Right renal cortex interstitium (tissue), 3 donors: ENCODE measurements around the gene PBXIP1. TPM values are rescaled to one million over a fixed set of nuclear protein-coding genes. Genes with fewer than 3 reads are reported as not detected.

Experiments used
- DNase-seq, 3 donors: peaks; one replicate each; pipeline ENCODE4 v3.0.0-alpha.2; 2013; ENCODE audit warnings: low read depth in 3 of 3, low spot score in 2 of 3
- polyA plus RNA-seq, 3 donors: library from polyadenylated mRNA; unstranded; fragments of 120-200 nt; gene quantifications; one replicate each; pipeline ENCODE4 v1.2.1, GENCODE V29; 2013; ENCODE audit not compliant: insufficient read length in 3 of 3

Gene PBXIP1
- polyA plus RNA-seq, 3 donors = 67.1 to 71.0 (median 67.8) TPM

DNA sequence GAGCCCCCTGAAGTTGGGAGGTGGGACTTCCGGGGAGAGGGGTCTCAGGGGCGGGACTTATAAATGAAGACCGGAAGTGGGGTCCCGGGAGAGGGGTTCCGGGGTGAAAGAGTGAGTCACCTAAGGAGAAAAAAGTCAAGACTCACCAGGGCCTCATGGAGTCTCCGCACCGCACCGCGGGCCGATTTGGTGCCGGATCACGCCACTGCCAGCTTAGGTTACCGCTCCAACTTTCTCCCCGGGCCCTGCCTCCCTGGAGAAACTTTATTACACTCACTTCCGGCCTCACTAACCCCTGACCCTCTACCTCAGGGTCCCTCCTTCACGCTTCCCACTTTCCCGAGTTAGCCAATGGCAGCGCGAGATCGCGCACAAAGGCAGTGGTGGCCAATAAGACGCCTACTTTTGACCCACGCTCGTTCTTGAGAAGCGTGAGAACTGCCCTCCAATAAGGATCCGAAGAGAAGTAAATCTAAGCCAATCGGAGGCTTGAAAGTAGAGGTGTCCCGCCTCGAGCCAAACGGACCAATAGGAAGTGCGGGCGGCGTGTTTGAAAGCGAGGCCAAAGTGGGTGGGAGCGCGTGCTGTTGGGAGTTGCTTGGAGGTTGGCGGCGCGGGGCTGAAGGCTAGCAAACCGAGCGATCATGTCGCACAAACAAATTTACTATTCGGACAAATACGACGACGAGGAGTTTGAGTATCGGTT, 18.4 kb upstream of the PBXIP1 start, which contains the start of gene CKS1B:
TSS of gene CKS1B (plus strand) at position 580 of the 706 bp plus-strand sequence. CDS start at position 645, 65 bp downstream.
- peak; percentile 97 to 99 (median 99) for DNase-seq

DNA sequence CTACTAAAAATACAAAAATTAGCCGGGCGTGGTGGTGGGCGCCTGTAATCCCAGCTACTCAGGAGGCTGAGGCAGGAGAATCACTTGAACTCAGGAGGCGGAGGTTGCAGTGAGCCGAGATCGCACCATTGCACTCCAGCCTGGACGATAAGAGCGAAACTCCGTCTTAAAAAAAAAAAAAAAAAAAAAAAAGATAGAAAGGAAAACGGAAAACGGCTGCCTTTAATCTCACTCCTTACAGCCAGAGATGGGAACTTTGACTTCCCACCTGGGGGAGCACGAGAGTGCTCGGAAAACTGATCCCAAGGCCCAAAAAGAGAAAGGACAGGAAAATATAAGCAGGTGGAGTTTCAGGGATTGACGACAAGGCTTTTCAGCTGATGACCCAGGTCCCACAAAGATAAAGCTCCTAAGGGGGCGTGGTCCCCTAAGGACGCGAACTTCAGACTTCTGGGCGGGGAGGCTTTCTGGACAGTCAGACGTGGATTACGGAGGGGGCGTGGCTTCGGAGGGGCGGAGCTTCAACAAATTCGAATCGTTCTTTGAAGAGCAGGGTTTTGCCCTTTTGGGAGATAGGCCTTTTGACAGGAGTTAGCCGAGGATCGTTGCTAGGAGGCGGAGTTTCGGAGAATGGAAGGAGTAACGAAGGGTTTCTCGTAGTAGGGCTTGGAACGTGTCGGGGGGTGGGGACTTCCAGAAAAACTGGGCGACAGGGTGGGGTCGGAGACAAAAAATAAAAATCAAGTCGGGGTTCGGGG, 17.6 kb upstream of the PBXIP1 start:
- DNase-seq = peak; percentile 86 to 93 (median 91)

DNA sequence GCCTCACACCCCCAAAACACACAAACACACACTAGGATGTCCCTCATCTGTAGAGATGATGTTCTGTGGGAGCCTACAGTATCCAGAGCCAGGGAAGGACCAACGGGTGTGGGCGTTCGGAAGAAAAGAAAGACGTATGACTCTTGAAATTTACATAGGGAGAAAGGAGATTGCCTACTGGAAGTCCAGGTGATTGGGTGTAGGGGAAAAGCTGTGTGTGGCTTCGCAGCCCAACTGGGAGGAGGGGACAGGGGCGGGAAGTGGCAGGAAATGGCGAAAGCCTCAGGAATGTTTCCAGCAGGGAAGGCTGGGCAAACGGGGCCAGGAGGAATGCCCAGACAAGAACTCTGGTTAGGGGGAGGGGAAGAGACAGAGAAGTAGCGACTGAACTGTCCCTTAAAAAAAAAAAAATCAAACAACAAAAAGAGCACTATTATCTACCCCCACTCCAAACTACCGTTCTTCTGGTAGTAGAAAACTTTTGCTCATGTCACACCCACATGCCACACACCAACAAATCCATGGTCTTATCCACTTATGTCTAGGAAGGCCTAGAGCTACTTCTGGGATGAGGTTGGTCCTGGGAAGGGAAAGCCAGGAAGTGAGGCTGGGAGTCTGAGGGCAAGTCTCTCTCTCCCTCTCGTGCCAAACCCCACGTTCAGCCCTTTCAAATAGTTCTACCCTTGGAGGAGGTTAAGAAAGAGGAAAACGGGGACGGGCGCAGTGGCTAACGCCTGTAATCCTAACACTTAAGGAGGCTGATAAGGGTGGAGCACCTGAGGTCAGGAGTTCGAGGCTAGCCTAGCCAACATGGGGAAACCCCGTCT, 16.8 kb upstream of the PBXIP1 start:
- no peak for DNase-seq

DNA sequence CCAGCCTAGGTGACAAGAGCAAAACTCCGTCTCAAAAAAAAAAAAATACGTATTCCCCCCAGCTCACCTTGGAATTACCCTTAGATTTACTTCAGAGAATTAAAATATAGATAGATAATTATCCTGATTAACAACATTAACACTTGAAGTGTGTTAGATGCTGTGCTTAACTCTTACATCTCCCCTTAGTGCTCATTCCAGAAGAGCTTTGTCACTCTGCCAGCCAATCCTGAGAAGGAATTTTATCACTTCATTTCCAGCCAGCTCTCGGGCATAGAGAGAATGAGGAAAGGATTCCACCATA, 16.3 kb upstream of the PBXIP1 start:
- DNase-seq = no peak

DNA sequence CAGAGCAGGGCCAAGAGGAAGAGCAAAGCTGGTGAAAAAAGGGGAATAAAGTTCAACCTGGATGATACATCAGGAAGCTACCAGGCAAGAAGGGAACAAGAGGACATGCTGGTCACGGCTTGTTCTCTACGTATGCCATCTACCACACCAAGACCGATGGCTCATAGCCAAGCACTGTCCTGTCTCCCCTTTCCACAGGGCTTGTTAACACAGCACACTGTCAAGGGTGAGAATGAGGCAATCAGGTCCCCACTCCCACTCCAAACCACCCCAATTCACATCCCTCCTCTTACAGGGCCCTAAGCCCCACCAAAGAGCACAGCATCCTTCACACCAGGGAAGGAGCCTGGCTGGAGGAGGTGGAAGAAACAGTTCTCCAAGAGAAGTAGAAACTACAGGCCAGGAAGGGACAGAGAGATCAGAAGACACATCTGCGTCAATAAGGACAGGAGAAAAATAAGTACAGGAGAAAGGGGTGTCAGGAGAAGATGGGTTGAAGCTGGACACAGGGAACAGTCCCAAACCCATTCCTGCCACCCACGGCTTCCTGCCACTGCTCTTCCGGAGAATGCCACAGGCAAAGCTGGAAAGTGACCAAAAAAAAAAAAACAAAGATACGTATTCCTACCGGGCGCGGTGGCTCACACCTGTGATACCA, 15.6 kb upstream of the PBXIP1 start:
- no peak for DNase-seq

DNA sequence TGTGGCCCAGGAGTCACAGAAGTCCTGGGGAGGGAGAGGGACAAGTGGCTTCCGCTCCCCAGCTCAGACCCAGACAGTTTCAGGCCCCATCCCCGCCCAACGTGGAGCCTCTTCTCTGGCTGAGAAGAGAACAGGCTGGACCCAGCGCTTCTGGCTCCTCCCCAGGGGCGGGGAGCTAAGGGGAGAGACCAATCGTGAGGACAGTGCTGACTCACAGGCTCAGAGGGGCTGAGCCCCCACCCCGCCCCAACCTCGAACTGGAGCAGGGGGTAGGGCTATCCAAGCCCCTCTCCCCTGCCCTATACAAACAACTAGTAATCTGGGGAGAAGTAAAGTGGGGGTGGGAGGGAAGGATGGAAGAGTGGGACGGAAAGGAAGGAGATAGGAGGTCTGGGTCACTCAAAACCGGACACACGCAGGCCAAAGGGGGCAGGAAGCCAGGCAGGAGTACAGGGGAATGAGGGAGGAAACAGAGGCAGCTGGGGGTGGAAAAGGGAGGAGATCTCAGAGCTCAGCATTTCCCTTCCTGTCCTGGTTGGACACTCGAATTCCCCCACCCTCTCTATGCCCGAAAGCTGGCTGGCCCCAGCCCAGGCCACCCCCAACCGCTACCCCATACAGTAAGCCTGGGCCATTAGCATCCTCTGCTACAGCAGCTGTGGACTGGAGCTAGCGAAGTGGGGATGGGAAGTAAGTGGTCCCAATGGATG, 14.9 kb upstream of the PBXIP1 start, which contains the start of gene SHC1:
TSS of gene SHC1 (minus strand) at position 117 of the 710 bp plus-strand sequence. CDS start 221 bp downstream, outside the sequence.
- peak in 1 of 3 donors; percentile 60 for DNase-seq

DNA sequence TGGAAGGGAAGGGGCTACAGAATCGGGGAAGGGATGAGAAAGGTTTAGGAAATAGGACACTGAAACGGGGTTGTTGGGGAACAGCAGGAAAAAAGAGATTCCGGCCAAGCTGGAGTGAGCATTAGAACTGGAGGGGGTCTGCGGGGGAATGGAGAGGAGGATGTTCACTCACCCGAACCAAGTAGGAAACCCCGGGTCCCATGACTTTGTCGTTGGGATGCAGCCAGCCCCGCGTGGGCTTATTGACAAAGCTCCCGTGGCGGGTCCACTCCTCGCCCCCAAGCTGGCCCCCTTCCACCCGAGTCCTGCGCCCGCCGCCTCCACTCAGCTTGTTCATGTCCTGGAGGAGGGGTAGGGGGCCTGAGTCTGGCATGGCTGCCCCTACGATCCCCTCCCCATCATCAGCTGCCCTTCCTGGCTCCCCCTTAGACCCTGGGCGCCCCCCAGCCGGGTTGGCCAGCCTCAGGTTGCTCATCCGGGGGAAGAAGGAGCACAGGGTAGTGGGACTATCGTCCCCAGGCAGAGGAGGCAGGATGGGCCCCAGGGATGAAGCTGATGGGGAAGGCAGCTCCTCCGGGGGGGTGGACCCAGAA, 14.1 kb upstream of the PBXIP1 start:
- DNase-seq = no peak

DNA sequence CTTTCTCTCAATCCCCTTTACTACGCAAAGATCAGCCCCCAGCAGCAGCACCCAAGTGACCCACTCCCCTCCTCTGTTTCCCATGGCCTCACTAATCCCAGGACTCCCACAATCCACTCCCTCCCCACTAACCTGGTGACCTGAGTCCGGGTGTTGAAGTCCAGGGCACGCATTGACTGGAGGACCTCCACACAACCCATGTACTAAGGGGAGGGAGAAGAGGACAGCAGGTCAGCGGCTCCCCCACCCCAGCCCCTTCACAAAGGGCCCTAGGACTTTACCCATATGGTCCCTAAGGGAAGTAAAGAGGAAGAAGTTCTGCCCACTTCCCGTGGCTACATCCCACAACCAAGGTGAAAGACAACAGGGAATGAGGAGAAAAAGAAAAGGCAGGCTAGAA, 13.3 kb upstream of the PBXIP1 start:
- no peak for DNase-seq

DNA sequence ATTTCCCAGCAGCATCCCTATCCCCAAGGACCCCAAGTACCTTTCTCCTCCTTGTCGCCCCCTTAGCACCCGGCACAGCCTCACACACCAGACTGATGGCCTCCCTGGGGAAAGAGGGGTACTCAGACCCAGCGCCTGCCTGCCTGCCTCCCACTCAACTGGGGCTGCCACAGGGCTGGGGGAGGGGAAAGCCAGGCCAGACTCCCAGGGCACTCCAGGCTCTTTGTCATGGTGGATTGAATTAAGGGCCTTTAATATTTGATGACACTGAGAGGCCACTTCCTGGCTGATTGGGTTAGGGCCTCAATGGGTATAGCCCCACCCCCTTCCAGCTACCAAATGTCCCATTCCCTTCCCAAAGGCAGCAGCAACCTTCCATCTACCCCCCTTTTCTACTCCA, 12.8 kb upstream of the PBXIP1 start:
- no peak for DNase-seq

DNA sequence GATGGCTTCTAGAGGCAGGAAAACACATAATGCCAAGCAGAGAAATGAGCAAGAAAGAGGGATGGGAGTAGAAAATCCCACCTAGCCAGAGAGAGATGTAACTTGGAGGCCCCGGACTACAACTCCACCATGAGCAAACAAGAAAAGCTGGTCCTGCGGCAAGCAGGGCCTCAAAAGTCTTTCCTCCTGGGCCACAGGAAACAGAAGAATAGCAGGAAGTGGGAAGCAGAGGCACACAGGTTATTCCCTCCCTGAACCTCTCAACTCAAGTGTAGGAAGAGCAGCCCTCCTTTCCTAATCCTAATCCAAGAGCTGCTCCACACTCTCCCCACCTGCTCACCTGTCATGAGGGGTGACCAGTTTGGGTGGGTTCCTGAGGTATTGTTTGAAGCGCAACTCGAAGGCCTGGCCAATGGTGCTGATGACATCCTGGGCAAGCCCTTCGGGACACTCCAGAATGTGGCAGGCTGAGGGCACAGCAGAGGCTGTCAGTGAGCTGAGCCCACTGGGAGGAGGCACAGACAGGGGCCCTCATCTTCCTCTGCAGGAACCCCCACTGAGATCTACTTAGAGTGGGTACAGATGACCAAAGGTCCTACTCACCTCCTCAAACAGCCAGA, 11.5 kb upstream of the PBXIP1 start:
- no peak for DNase-seq

DNA sequence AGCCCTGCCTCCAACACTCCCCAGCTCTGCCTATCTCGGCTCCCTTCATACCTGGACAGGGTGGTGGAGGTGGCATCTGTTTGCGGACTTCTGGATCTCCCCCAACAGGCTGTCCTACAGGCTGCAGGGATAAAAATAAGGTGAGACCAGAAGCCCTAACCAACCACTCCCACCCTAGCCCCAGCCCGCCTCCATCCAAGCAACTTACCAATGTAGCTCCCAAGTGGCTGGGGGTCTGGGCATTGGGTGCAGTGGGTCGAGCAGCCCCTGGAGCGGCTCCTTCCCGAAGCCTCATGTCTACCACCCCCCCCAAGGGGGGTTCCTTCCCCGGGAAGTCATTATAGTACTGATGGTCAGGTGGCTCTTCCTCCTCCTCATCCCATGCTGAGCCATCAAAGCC, 10.2 kb upstream of the PBXIP1 start:
- DNase-seq = no peak

DNA sequence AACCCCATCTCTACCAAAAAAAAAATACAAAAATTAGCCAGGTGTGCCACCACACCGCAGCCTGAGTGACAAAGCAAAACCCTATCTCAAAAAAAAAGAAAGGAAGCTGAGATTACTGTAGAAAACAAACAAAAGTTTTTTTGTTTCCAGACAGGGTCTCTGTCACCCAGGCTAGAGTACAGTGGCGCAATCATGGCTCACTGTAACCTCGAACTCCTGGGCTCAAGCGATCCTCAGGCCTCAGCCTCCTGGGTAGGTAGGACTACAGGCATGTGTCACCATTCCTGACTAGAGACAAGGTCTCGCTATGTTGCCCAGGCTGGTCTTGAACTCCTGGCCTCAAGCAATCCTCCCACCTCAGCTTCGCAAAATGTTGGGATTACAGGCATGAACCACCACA, 8.5 kb upstream of the PBXIP1 start:
- no peak for DNase-seq

DNA sequence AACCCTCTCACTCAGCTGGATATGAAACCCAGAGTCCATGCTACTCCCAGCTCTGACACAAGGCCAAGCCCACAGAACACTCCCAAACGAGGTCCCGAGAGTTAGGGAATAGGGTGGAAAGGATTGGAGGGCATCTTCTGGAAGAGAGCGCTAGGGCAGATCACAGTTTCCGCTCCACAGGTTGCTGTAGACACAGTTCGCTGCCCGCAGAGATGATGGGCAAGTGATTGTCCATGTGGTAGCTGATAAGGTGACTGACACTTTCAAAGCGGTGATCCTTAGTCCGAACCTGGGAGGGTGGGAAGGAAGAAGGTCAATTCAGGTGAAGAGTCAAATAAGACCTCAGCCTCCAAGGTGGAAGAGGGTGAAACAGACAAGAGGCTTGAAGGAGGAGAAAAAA, 7.7 kb upstream of the PBXIP1 start:
- no peak for DNase-seq

DNA sequence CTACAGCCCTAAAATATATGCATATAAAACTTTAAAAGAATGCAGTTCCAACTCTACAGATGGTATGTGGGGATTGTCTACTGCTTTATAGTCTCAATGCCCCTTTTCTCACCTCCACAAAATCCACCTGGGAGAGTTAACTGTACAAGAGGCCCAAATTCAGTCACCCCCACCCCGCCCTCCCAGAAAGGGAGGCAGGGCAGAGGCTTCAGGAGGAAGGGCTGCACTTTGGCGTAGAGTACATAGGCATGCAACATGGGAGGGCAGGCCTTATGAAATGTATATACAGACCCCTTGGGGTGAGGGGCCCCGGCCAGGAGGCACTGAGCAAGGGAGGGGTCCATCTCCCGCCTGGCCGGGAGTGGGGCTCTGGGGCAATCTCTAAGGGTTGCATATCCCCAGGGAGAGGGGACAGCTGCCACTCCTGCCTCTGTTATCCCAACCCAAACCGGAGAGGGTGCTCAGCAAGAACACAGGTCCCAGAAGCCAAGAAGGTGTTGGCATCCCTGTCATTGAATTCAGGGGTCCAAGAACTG, 7.0 kb upstream of the PBXIP1 start:
- DNase-seq = no peak

DNA sequence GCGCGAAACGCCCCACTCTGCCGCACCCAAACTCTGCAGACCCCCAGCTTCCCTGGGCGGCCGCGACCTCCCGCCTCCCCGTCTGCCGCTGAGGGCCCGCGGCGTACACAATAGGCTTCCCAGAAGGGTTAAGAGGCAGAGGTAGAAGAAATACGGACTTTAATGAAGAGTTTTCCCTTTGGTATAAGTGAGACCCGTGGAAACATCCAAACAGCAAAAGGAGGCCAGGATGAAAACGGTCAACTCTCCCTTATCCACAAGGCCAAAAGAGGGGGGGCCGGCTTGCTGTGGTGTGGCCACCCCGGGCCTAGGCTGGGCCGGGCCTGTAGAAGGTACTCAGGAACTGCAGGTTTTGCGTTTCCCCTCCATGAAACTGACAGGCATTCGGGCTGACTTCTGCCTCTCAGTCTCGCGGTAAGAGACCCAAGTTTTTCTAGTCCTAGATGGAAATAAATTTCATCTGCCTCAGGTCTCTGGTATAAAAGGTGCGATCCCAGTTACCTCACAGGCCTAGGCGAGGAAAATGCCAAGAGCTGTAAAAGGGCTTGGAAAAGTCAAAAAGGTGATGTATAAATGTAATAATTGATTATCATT, 6.4 kb upstream of the PBXIP1 start:
- no peak for DNase-seq

DNA sequence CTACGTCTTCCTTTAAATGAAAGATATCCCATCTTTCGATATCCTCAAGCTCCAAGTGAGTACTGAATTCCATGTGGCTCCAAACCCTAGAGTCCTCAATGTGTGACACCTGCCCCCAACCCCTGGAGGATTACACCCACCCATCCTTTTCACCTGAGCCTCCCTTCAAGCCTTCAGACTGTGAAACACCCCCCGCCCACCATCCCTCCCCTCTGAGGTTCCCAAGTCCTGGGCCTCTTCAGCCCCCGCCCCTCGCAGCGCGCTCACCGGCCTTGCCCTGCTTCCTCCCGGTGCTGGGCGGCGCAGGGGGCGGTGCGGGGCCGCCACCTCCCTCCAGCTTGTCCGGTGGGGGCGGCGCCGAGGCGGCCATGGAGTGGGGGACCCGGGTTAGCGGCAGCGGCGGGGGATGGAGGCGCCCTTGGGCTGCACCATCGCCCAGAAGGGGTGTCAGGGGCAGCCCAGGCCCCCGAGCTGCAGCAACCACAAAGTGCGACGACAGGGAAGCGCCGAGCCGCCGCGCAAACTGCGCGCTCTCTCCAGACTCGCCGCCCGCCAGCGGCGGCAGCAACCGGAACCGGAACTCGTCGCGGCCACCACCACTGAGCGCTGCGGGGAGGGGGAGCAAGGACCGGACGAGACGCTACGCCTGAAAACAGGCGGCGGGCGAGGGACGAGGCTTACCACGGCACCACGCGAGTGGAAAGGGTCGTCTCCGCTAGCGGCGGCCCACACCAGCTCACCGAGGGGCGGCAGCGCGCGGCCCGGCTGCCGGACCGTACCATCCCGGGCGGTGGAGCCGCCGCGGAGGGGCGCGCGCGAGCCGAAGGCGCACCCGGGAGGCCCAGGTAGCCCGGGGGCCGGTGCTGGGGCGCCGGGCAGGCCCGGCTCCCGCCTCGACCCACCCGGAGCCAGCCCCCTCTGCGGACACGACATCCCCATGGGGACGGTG, 5.6 kb upstream of the PBXIP1 start, which contains the start of gene PYGO2:
TSS of gene PYGO2 (minus strand) at position 576 of the 949 bp plus-strand sequence. CDS start at position 370, 206 bp downstream.
- no peak for DNase-seq

DNA sequence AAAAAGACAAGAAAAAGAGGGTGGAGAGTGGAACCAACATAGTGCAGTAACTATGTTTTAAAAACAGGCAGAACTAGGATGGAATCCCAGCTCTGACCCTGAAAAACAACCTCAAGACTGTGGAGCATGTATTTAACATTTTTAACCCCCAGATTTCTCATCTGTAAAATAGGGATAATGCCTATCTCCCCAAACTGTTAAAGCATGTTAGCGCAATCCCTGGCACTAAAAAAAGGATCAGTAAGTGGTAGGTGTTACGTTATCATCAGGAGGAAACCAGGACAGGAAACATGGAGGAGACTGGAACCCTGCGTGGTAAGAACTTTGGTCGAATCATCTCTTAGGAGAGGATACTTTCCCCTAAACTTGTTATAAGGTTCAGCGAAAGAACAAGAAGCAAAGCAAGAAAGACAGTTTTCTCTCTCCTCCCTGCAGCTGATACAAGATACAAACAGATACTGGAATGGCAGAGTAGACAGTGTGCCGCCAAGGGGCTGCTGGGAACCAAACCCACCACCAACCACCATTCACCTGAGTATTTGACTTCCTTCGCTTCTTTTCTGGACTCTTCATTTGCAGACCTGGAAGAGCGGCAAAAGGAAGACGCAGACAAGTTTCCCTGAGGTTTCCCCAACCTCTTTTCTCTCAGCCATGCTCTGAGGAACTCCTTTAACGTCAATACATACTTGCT, 4.7 kb upstream of the PBXIP1 start:
- no peak for DNase-seq
